DOHH2 (cell line): ENCODE data around the gene CCNF.

Source experiments
- H3F3A ChIP-seq: fragments of 200-600 bp; sonication (generic), shearing (Covaris generic); 2 replicates; pipeline ENCODE4 v1.6.0; 2016; ENCODE audit warnings: antibody characterized with exemption, mild to moderate bottlenecking; ENCODE audit not compliant: control insufficient read depth, insufficient read depth
- H3K27ac ChIP-seq: fragments of 200-600 bp; sonication (generic); 2 replicates; pipeline ENCODE4 v1.5.1; 2014; ENCODE audit warnings: low read depth, mild to moderate bottlenecking, low read length, moderate library complexity
- H3K27me3 ChIP-seq: fragments of 200-600 bp; sonication (generic); 2 replicates; pipeline ENCODE4 v1.6.1; 2014; ENCODE audit warnings: mild to moderate bottlenecking, low read length, mixed read lengths; ENCODE audit not compliant: control insufficient read depth
- H3K36me3 ChIP-seq: fragments of 200-600 bp; sonication (generic); 2 replicates; pipeline ENCODE4 v1.6.1; 2014; ENCODE audit warnings: mild to moderate bottlenecking, low read length, moderate library complexity, mixed read lengths; ENCODE audit not compliant: control insufficient read depth
- H3K4me1 ChIP-seq: fragments of 200-600 bp; sonication (generic); 2 replicates; pipeline ENCODE4 v1.6.1; 2014; ENCODE audit warnings: mild to moderate bottlenecking, low read length, mixed read lengths; ENCODE audit not compliant: control insufficient read depth
- H3K4me2 ChIP-seq: fragments of 200-600 bp; sonication (generic); 2 replicates; pipeline ENCODE4 v1.6.0; 2014; ENCODE audit warnings: mild to moderate bottlenecking, low read length, moderate library complexity
- H3K4me3 ChIP-seq: fragments of 200-600 bp; sonication (generic); 2 replicates; pipeline ENCODE4 v1.5.1; 2014; ENCODE audit warnings: mild to moderate bottlenecking, low read length, mixed read lengths
- H3K79me2 ChIP-seq: fragments of 200-600 bp; sonication (generic); 2 replicates; pipeline ENCODE4 v1.6.1; 2014; ENCODE audit warnings: mild to moderate bottlenecking, low read length, mixed read lengths; ENCODE audit not compliant: control insufficient read depth
- H3K9me2 ChIP-seq: fragments of 200-600 bp; sonication (generic); replicated peaks from 2 replicates; pipeline ENCODE4 v1.6.1; 2014; ENCODE audit warnings: mild to moderate bottlenecking, low read length, mixed read lengths; ENCODE audit not compliant: control insufficient read depth
- H3K9me3 ChIP-seq: fragments of 200-600 bp; sonication (generic); 2 replicates; pipeline ENCODE4 v1.6.1; 2014; ENCODE audit warnings: antibody characterized with exemption, low read length, mixed read lengths; ENCODE audit not compliant: control insufficient read depth, insufficient read depth
- H4K20me1 ChIP-seq: fragments of 200-600 bp; sonication (generic); 2 replicates; pipeline ENCODE4 v1.6.0; 2014; ENCODE audit warnings: low read depth, mild to moderate bottlenecking, antibody characterized with exemption, low read length, moderate library complexity; ENCODE audit not compliant: control insufficient read depth, insufficient read depth
- CTCF ChIP-seq: fragments of 200-600 bp; sonication (generic); IDR thresholded peaks from one replicate; pipeline ENCODE4 v1.5.1; 2014; ENCODE audit warnings: antibody characterized with exemption, mild to moderate bottlenecking, low read depth, low read length; ENCODE audit not compliant: poor library complexity, severe bottlenecking
- EZH2phosphoT487 ChIP-seq: fragments of 200-600 bp; sonication (generic); IDR thresholded peaks from 2 replicates; pipeline ENCODE4 v1.6.1; 2017; ENCODE audit warnings: borderline replicate concordance, mild to moderate bottlenecking, antibody characterized with exemption, low read length, moderate library complexity, mixed read lengths

The CCNF gene

DNA sequence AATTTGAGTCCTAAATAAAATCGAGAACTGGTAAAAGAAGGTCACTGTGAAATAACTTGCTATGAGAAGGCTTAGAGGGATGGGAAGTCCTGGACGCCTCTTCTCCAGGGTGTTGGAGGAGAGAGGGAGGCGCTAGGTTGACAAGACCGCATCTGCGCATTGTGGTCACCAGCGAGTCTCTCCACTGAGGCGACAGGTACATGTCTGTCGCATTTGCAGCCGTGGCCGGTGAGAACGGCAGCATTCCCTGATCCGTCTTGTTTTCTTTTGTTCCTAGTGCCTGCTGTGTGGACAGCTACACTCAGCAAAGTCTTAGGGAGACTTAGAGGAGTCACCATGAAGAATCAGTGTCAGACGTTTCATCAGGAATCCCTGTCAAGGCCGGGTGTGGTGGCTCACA, 76.4 kb downstream of the CCNF start:
- TF ChIP-seq CTCF (no peak), EZH2phosphoT487 (no peak)
- H3K4me2 ChIP-seq: peak overlapping the region; percentile 37; the same call in 1 of the 2 replicates
- no peaks in the 10 kb centered on the region for H3K9me2 ChIP-seq
- 0 out of 2 replicates have a peak overlapping the region, but pooled peaks have one; percentile 92 for H3K27ac ChIP-seq
- peaks cover 17% of the 10 kb centered on the region for H3F3A ChIP-seq
- peaks cover 13% of the 10 kb centered on the region for H3K36me3 ChIP-seq
- H4K20me1 ChIP-seq: 0 out of 2 replicates have a peak, but pooled peaks cover 3% of the 10 kb centered on the region
- peaks cover 14% of the 10 kb centered on the region for H3K79me2 ChIP-seq
- H3K4me1 ChIP-seq: peaks cover 91% of the 10 kb centered on the region
- no peak overlapping the region for H3K4me3 ChIP-seq
- no peaks in the 10 kb centered on the region for H3K27me3 ChIP-seq
- H3K9me3 ChIP-seq: no peaks in the 10 kb centered on the region

DNA sequence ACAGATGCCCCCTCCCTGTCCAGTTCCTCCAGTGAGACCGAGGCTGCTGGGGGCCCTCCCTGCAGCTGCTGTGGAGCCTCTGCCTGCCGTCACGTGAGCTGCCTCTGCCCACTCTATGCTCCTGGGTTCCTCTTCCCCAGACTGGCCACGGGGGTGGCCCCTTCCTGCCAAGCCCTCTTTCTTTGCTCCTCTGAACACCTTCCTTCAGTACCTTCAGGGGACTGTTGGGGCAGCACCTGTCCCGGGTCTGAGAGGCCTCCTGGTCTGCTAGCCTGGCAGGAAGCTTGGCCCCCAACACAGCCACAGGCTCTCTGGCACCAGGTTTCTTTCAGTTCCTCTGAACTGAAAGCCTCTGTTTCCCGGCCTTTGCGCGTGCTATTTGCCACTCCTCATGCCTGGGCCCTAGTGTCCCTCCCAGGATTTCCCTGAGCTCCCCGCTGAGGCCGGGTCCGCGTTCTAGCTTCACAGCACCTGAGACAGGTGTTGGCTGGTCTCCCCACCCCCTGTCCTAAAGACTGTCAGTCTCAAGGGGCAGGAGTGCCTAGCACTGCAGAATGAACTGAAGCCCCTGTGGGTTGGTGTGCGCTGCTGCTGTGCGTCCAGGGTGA, 77.9 kb downstream of the CCNF start:
- Histone ChIP-seq H3K9me2 (no peaks in the 10 kb centered on the region), H4K20me1 (no peaks in the 10 kb centered on the region), H3K36me3 (peaks cover 5% of the 10 kb centered on the region), H3K9me3 (no peaks in the 10 kb centered on the region), H3K4me3 (peak overlapping the region; percentile 33), H3K4me1 (peaks cover 82% of the 10 kb centered on the region), H3K4me2 (peak overlapping the region; percentile 55), H3K27ac (peak overlapping the region; percentile 67), H3K27me3 (no peaks in the 10 kb centered on the region), H3K79me2 (peaks cover 8% of the 10 kb centered on the region), H3F3A (peaks cover 17% of the 10 kb centered on the region)
- TF ChIP-seq EZH2phosphoT487 (no peak), CTCF (peak; percentile 31)

DNA sequence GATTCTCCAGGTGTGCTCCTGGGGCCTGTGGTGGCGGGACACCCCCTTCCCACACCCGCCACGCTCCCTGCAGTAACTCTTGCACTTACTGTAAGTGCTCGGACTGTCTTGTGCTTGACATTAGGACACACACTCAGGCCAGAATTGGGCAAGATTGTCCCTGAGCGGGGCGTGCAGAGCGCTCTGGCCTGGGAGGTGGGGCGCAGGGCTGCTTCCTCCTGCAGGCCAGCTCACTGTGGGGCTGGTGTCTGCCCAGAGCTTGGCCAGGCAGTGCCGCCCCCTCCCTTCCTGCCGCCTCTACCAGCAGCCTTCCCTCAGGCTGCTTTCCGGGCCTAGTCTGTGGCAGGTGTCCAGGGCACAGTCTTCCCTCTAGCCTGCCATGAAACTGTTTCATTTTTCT, 78.4 kb downstream of the CCNF start:
- no peak overlapping the region for H3K4me3 ChIP-seq
- H3K9me3 ChIP-seq: no peaks in the 10 kb centered on the region
- H3K36me3 ChIP-seq: no peaks in the 10 kb centered on the region; the same call in 1 of the 2 replicates
- no peaks in the 10 kb centered on the region for H4K20me1 ChIP-seq
- peaks cover 3% of the 10 kb centered on the region; the same call in 1 of the 2 replicates for H3K79me2 ChIP-seq
- no peak for TF ChIP-seq CTCF
- no peak for TF ChIP-seq EZH2phosphoT487
- H3K4me1 ChIP-seq: peaks cover 82% of the 10 kb centered on the region
- H3K4me2 ChIP-seq: peak overlapping the region; percentile 55
- no peaks in the 10 kb centered on the region for H3K9me2 ChIP-seq
- no peaks in the 10 kb centered on the region for H3K27me3 ChIP-seq
- peak overlapping the region; percentile 67 for H3K27ac ChIP-seq
- H3F3A ChIP-seq: peaks cover 17% of the 10 kb centered on the region
